Esophagus muscularis mucosa (tissue), 4 donors: ENCODE data around the gene PARD6B. TPM values are rescaled to one million over a fixed set of nuclear protein-coding genes. Genes with fewer than 3 reads are reported as not detected.
"Not testable (repeated sequence)": the region's sequence is repeated elsewhere in the genome, so short reads cannot be mapped to it uniquely, and the experiment has no call there.

Experiments
- DNase-seq: peaks from one replicate; pipeline ENCODE4 v3.0.0-alpha.2; 2017; ENCODE audit errors: extremely low spot score
- H3K27ac ChIP-seq, 4 donors: fragments of 200-600 bp; sonication (generic); replicated peaks in 1 of 4; 1 replicate in 3 of 4; 2 replicates in 1 of 4; pipeline ENCODE4 v1.5.1; 2016 to 2019; ENCODE audit warnings: mild to moderate bottlenecking in 1 of 4
- H3K27me3 ChIP-seq, 4 donors: fragments of 200-600 bp; sonication (generic); one replicate each; pipeline versions ENCODE4 v1.5.1 to v1.6.0; 2016 to 2019
- H3K36me3 ChIP-seq, 4 donors: fragments of 200-600 bp; sonication (generic); one replicate each; pipeline ENCODE4 v1.5.1; 2016 to 2019
- H3K4me1 ChIP-seq, 4 donors: fragments of 200-600 bp; sonication (generic); one replicate each; pipeline ENCODE4 v1.5.1; 2016 to 2019
- H3K4me3 ChIP-seq, 4 donors: fragments of 200-600 bp; sonication (generic); 1 replicate in 2 of 4; 2 replicates in 2 of 4; pipeline ENCODE4 v1.5.1; 2016 to 2019; ENCODE audit warnings: mild to moderate bottlenecking in 4 of 4, moderate library complexity in 1 of 4
- H3K9me3 ChIP-seq, 4 donors: fragments of 200-600 bp; sonication (generic); 1 replicate in 3 of 4; 2 replicates in 1 of 4; pipeline ENCODE4 v1.5.1; 2016 to 2019
- EP300 ChIP-seq: sonication (generic); formaldehyde crosslinking; IDR thresholded peaks from one replicate; pipeline ENCODE4 v1.6.1; 2017; ENCODE audit warnings: antibody characterized with exemption
- POLR2A ChIP-seq: fragments of 450-650 bp; IDR thresholded peaks from one replicate; pipeline ENCODE4 v1.6.1; 2017; ENCODE audit warnings: antibody characterized with exemption, moderate library complexity, mild to moderate bottlenecking, low read depth
- POLR2AphosphoS5 ChIP-seq, 2 donors: sonication (generic); formaldehyde crosslinking; IDR thresholded peaks; one replicate each; pipeline ENCODE4 v1.6.1; 2017; ENCODE audit warnings: antibody characterized with exemption in 2 of 2
- WGBS: methylation state at CpG from one replicate; pipeline ENCODE4 v1.1.5; 2018; 5-methylcytosine and 5-hydroxymethylcytosine counted together
- intact Hi-C: fragments of 100-400 bp; cut with DNase I; formaldehyde crosslinking; loops from one replicate; pipeline ENCODE4 v1.15.1; 2023
- total RNA-seq, 4 donors: library from RNA; depleted of rRNA; stranded (reverse); fragments of >200 nt; gene quantifications; one replicate each; pipeline versions ENCODE4 v1.1.0 to v1.2.1, GENCODE V29; 2016
- TF ChIP-seq, protein P1 (sequence below), 3 experiments: fragments of 200-600 bp in 2 of 3; fragments of 450-650 bp in 1 of 3; sonication (generic) in 2 of 3; IDR thresholded peaks; one replicate each; pipeline ENCODE4 v1.5.1; 2017 to 2019; ENCODE audit warnings: antibody characterized with exemption in 3 of 3, mild to moderate bottlenecking in 2 of 3, moderate library complexity in 1 of 3

The PARD6B gene
- total RNA-seq, 4 donors from 2014 or later, result 0.99 to 4.2 (median 2.8) TPM

DNA sequence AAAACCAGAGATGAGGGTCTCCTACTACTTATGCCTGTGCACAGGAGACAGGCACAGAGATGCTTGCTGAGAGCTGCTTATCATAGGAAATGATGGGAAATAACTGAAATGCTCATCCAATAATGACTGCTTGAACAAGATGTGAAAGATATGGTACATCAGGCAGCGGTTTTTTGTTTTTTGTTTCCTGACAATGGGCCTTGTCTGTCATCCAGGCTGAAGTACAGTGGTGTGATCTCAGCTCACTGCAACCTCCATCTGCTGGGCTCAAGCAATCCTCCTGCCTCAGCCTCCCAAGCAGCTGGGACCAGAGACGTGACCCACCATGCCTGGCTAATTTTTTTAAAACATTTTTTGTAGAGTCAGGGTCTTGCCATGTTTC lies 38.8 kb upstream of the PARD6B start:
- DNase-seq, result no peak
- Histone ChIP-seq H3K4me1 (peaks cover 8 to 33% (median 22%) of the 10 kb centered on the region in 4 donors), H3K9me3 (no peaks in the 10 kb centered on the region), H3K4me3 (no peak overlapping the region), H3K27me3 (peaks cover 0 to 30% (median 5%) of the 10 kb centered on the region in 4 donors), H3K27ac (peak overlapping the region; percentile 71 to 78 (median 72)), H3K36me3 (no peaks in the 10 kb centered on the region)
- WGBS, result 86% methylated on average over 2 of the region's 2 CpGs
- intact Hi-C loops, result no loop called here
- no peak for TF ChIP-seq POLR2A
- TF ChIP-seq POLR2AphosphoS5 (IDR thresholded peaks at IDR 0.05), result no peak
- TF ChIP-seq, protein P1, sequence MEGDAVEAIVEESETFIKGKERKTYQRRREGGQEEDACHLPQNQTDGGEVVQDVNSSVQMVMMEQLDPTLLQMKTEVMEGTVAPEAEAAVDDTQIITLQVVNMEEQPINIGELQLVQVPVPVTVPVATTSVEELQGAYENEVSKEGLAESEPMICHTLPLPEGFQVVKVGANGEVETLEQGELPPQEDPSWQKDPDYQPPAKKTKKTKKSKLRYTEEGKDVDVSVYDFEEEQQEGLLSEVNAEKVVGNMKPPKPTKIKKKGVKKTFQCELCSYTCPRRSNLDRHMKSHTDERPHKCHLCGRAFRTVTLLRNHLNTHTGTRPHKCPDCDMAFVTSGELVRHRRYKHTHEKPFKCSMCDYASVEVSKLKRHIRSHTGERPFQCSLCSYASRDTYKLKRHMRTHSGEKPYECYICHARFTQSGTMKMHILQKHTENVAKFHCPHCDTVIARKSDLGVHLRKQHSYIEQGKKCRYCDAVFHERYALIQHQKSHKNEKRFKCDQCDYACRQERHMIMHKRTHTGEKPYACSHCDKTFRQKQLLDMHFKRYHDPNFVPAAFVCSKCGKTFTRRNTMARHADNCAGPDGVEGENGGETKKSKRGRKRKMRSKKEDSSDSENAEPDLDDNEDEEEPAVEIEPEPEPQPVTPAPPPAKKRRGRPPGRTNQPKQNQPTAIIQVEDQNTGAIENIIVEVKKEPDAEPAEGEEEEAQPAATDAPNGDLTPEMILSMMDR (IDR thresholded peaks at IDR 0.05), result no peak
- no peak for TF ChIP-seq EP300

DNA sequence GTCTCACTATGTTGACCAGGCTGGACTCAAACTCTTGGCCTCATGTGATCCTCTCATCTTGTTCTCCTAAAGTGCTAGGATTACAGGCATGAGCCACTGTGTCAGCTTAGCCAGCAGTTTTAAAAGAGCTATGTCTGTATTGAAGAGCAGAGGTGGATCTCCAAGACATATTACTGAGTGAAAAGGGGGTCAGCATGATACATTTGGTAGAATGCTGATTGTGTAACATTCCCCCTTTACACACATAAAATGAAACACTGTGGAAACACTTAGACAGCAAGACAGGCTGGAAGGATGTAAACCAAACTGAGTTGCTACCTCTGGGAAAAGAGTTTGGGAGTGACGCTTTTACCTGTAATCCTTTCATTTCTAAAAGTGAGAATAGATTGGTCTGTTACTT lies 38.4 kb upstream of the PARD6B start:
- Histone ChIP-seq H3K9me3 (no peaks in the 10 kb centered on the region), H3K36me3 (no peaks in the 10 kb centered on the region), H3K4me3 (no peak overlapping the region), H3K4me1 (peaks cover 8 to 33% (median 22%) of the 10 kb centered on the region in 4 donors), H3K27me3 (peaks cover 0 to 30% (median 5%) of the 10 kb centered on the region in 4 donors), H3K27ac (peak overlapping the region in 2 of 4 donors; percentile 71 to 72)
- 100% methylated on average over 1 of the region's 1 CpG for WGBS
- TF ChIP-seq POLR2AphosphoS5 (IDR thresholded peaks at IDR 0.05) (no peak), EP300 (no peak), POLR2A (no peak)
- TF ChIP-seq, protein P1 (IDR thresholded peaks at IDR 0.05), result no peak
- DNase-seq, result no peak
- intact Hi-C loops, result no loop called here

DNA sequence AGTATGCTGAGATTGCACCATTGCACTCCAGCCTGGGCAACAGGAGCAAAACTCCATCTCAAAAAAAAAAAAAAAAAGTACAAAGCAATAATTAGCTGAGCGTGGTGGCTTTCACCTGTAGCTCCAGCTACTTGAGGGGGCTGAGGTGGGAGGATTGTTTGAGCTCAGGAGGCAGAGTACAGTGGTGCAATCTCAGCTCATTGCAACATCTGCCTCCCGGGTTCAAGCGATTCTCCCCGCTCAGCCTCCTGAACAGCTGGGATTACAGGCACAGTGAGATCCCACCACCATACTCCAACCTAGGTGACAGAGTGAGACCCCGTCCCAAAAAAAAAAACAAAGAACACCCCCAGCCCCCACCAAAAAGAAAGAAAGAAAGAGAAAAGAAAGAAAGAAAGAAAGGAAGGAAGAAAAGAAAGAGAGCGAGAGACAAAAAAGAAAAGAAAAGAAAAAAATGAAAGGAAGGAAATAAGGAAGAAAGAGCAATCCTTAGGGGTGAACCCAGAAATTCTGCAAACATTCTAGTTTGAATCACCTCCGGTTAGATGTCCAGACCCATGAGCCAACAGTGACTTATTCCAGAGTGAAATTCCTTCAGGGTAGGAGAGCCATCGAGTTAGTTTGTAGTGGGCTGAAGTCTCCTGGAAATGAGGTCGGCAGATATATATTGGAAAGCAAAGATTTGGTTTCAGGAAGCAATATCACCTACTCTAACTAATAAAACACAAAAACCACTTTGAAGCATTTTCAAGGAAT lies 36.8 kb upstream of the PARD6B start:
- H3K27ac ChIP-seq, result peak overlapping the region; percentile 32 to 63 (median 49)
- no peak for TF ChIP-seq POLR2A
- TF ChIP-seq, protein P1 (IDR thresholded peaks at IDR 0.05), result no peak
- no peak for TF ChIP-seq POLR2AphosphoS5 (IDR thresholded peaks at IDR 0.05)
- TF ChIP-seq EP300, result no peak
- intact Hi-C loops, result no loop called here
- H3K36me3 ChIP-seq, result no peaks in the 10 kb centered on the region
- no peak overlapping the region for H3K4me3 ChIP-seq
- peaks cover 0 to 30% (median 5%) of the 10 kb centered on the region in 4 donors for H3K27me3 ChIP-seq
- WGBS, result 79% methylated on average over 9 of the region's 9 CpGs
- no peaks in the 10 kb centered on the region for H3K9me3 ChIP-seq
- H3K4me1 ChIP-seq, result peaks cover 8 to 33% (median 22%) of the 10 kb centered on the region in 4 donors
- DNase-seq, result no peak

DNA sequence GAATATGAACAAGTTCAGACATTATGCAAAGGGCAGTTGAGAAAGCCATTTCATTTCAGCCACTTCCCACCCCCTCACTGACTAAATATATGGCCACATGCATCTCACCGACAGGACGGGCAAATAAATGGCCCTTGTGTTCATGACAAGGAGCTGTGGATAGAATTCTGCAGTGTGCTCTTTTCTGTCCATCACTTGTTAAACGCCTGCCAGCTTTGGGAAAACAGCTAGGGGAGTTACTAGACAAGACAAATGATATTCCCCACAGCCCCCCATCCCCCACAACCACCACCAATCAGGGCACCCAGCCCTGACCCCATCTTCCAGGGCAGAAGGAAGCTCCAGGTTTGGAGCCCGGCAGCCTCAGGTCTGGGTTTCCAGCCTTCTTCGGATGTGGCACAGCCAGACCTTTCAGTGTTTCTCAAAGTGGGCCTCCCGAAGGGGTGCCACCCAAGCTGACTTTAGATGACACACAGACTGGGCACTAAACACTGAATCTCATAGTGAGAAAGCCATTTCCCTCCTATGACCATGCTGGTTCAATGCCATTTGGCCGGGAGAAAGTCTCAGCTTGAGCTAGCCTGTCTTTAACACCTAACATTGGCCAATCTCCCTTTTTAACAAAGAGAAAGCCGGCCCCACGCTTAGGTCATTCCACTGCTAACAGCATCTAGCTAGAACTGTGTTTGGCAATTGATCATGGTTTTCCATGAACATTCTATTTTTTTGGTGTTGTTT lies 36.1 kb upstream of the PARD6B start:
- TF ChIP-seq, protein P1 (IDR thresholded peaks at IDR 0.05), result no peak
- no peak for TF ChIP-seq EP300
- peak; percentile 12 to 40 for TF ChIP-seq POLR2AphosphoS5 (IDR thresholded peaks at IDR 0.05)
- Histone ChIP-seq H3K4me3 (no peak overlapping the region), H3K27me3 (peaks cover 0 to 23% (median 5%) of the 10 kb centered on the region in 4 donors), H3K27ac (peak overlapping the region; percentile 32 to 63 (median 49)), H3K9me3 (no peaks in the 10 kb centered on the region), H3K4me1 (peaks cover 8 to 33% (median 22%) of the 10 kb centered on the region in 4 donors), H3K36me3 (no peaks in the 10 kb centered on the region)
- DNase-seq, result no peak
- WGBS, result 56% methylated on average over 6 of the region's 9 CpGs
- intact Hi-C loops, result no loop called here

DNA sequence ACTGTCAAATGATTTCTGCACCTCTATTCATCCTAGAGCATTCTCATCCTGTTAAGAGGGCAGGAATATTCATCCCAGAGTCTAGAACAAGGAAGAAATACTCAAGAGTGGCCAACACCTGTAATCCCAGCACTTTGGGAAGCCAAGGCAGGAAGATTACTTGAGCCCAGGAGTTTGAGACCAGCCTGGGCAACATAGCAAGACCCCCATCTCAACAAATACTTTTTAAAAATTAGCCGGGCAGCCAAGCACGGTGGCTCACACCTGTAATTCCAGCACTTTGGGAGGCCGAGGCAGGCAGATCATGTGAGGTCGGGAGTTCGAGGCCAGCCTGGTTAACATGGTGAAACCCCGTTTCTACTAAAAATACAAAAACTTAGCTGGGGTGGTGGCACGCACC lies 33.1 kb upstream of the PARD6B start:
- peaks cover 0 to 15% (median 6%) of the 10 kb centered on the region in 4 donors for H3K4me1 ChIP-seq
- DNase-seq, H3K27ac ChIP-seq, H3K36me3 ChIP-seq, H3K27me3 ChIP-seq, H3K4me3 ChIP-seq, intact Hi-C loops, H3K9me3 ChIP-seq: not testable (repeated sequence)
- WGBS, result 95% methylated on average over 7 of the region's 7 CpGs
